HG03469 (cell line): ENCODE results near the gene ELAC2.
"Not testable (repeated sequence)": the region's sequence is repeated elsewhere in the genome, so short reads cannot be mapped to it uniquely, and the experiment has no call there.

ENCODE experiments used
- ATAC-seq: cut with Tn5 transposase; IDR thresholded peaks from one replicate; pipeline ENCODE4 v1.9.1; 2021; ENCODE audit warnings: mild to moderate bottlenecking, moderate library complexity, moderate number of reproducible peaks; ENCODE audit not compliant: unreplicated experiment

ELAC2 gene

GRCh38 chr17:12990926-12991325 lies 26.9 kb downstream of the ELAC2 start:
- no peak for ATAC-seq

GRCh38 chr17:12990041-12990808 lies 27.6 kb downstream of the ELAC2 start:
- ATAC-seq: no peak

GRCh38 chr17:12987120-12987519 lies 30.7 kb downstream of the ELAC2 start:
- ATAC-seq: no peak

GRCh38 chr17:12985431-12986293 lies 32.2 kb downstream of the ELAC2 start:
- ATAC-seq: no peak

- no peak for ATAC-seq
These were observed 33.6 kb downstream of the ELAC2 start for GRCh38 chr17:12983991-12984884.

- no peak for ATAC-seq
These were observed 35.6 kb downstream of the ELAC2 start for GRCh38 chr17:12982224-12982623.

- no peak for ATAC-seq
These were observed 37.9 kb downstream of the ELAC2 start for GRCh38 chr17:12979826-12980500.

- no peak for ATAC-seq
These were observed 38.6 kb downstream of the ELAC2 start for GRCh38 chr17:12979246-12979645.

- not testable (repeated sequence) for ATAC-seq
These were observed 39.0 kb downstream of the ELAC2 start for GRCh38 chr17:12978787-12979186.

- ATAC-seq: no peak
These were observed 40.6 kb downstream of the ELAC2 start for GRCh38 chr17:12977008-12977751.

GRCh38 chr17:12974005-12974531 lies 43.8 kb downstream of the ELAC2 start:
- ATAC-seq: no peak

GRCh38 chr17:12973496-12974004 lies 44.3 kb downstream of the ELAC2 start:
- no peak for ATAC-seq

GRCh38 chr17:12967962-12968361 lies 49.9 kb downstream of the ELAC2 start:
- no peak for ATAC-seq

GRCh38 chr17:12966413-12966812 lies 51.4 kb downstream of the ELAC2 start:
- no peak for ATAC-seq

GRCh38 chr17:12965988-12966387 lies 51.8 kb downstream of the ELAC2 start:
- ATAC-seq: no peak

GRCh38 chr17:12964840-12965239 lies 53.0 kb downstream of the ELAC2 start:
- ATAC-seq: no peak

- ATAC-seq: no peak
These were observed 53.7 kb downstream of the ELAC2 start for GRCh38 chr17:12964162-12964561.

GRCh38 chr17:12963505-12963904 lies 54.3 kb downstream of the ELAC2 start:
- no peak for ATAC-seq

- ATAC-seq: no peak
These were observed 56.2 kb downstream of the ELAC2 start for GRCh38 chr17:12961655-12962054.
